ENCODE measurements around the gene KPNA6. TPM values are rescaled to one million over a fixed set of nuclear protein-coding genes. Genes with fewer than 3 reads are reported as not detected.

KPNA6 gene
- total RNA-seq, 2 donors from 2014 or later = 37.9 to 56.9 TPM

GRCh38 chr1:32198237-32199042 is 90.6 kb downstream of the KPNA6 start:
- Histone ChIP-seq H3K27ac (no peak overlapping the region), H3K4me3 (no peak overlapping the region), H3K36me3 (peaks cover 15 to 19% of the 10 kb centered on the region in 2 donors), H3K27me3 (replicated peaks; ENCODE audit: insufficient read depth) (no peaks in the 10 kb centered on the region), H3K9me3 (no peaks in the 10 kb centered on the region), H3K4me1 (replicated peaks) (peaks cover 4% of the 10 kb centered on the region)
- WGBS = 81% methylated on average over 3 of the region's 3 CpGs
- intact Hi-C loops (cut with DNase I) = no loop called here
- TF ChIP-seq, protein P1, sequence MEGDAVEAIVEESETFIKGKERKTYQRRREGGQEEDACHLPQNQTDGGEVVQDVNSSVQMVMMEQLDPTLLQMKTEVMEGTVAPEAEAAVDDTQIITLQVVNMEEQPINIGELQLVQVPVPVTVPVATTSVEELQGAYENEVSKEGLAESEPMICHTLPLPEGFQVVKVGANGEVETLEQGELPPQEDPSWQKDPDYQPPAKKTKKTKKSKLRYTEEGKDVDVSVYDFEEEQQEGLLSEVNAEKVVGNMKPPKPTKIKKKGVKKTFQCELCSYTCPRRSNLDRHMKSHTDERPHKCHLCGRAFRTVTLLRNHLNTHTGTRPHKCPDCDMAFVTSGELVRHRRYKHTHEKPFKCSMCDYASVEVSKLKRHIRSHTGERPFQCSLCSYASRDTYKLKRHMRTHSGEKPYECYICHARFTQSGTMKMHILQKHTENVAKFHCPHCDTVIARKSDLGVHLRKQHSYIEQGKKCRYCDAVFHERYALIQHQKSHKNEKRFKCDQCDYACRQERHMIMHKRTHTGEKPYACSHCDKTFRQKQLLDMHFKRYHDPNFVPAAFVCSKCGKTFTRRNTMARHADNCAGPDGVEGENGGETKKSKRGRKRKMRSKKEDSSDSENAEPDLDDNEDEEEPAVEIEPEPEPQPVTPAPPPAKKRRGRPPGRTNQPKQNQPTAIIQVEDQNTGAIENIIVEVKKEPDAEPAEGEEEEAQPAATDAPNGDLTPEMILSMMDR (IDR thresholded peaks at IDR 0.05) = no peak
- no peak for DNase-seq (ENCODE audit: low spot score)

DNA sequence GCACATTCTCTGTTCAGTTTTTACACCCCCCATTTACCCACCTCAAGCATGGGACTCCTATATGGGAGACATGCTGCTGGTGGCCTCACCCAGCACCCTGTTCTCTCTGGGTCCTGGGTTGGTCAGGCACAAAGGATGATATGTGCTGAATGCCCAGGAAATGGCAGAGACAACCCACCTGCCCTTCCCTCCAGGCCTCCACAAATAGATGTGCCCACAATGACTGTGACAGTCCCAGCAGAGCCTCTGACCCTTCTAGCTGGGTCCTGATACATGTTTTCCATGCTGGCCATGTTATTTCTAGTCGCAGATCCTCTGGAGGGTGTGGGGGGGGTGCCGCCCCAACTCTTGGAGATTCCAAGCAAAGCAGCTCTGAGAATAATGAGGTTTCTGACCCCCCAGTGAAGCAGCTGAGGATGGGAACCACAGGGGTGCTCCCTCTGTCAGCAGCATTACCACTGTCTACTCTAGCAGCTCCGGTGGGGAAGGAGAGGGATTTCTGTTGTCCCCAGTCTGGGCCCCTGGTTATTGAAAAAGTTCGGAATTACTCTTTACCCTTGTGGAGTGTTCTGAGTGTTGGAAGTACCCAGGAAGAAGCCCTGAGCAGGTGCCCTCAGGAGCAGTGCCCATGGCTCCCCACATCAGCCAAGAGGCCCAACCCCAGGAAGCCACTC is 91.3 kb downstream of the KPNA6 start:
- Histone ChIP-seq H3K36me3 (peaks cover 11 to 17% of the 10 kb centered on the region in 2 donors), H3K4me1 (replicated peaks) (peaks cover 4% of the 10 kb centered on the region), H3K4me3 (no peak overlapping the region), H3K9me3 (no peaks in the 10 kb centered on the region), H3K27me3 (replicated peaks; ENCODE audit: insufficient read depth) (no peaks in the 10 kb centered on the region), H3K27ac (peak overlapping the region; percentile 75)
- intact Hi-C loops (cut with DNase I) = no loop called here
- WGBS = 50% methylated on average over 4 of the region's 4 CpGs
- no peak for DNase-seq (ENCODE audit: low spot score)
- TF ChIP-seq, protein P1 (IDR thresholded peaks at IDR 0.05) = no peak
- TF ChIP-seq POLR2A (IDR thresholded peaks at IDR 0.05) (no peak), POLR2AphosphoS5 (IDR thresholded peaks at IDR 0.05) (no peak)

- no peak for DNase-seq (ENCODE audit: low spot score)
- Histone ChIP-seq H3K4me3 (no peak overlapping the region), H3K9me3 (no peaks in the 10 kb centered on the region), H3K27ac (peak overlapping the region; percentile 75), H3K36me3 (peaks cover 8 to 12% of the 10 kb centered on the region in 2 donors), H3K4me1 (replicated peaks) (peaks cover 4% of the 10 kb centered on the region), H3K27me3 (replicated peaks; ENCODE audit: insufficient read depth) (no peaks in the 10 kb centered on the region)
- TF ChIP-seq, protein P1 (IDR thresholded peaks at IDR 0.05) = no peak
- TF ChIP-seq POLR2AphosphoS5 (IDR thresholded peaks at IDR 0.05) = no peak
- no peak for TF ChIP-seq POLR2A (IDR thresholded peaks at IDR 0.05)
- WGBS = 15% methylated on average over 6 of the region's 6 CpGs
- intact Hi-C loops (cut with DNase I) = no loop called here
Measured at GRCh38 chr1:32199717-32200072, 91.8 kb downstream of the KPNA6 start.

GRCh38 chr1:32200226-32201010 is 92.6 kb downstream of the KPNA6 start, which contains the start of gene CCDC28B:
CCDC28B (plus strand) TSS chr1:32200595; CDS start chr1:32201936, 1,341 bp downstream.
- intact Hi-C loops (cut with DNase I) = no loop called here
- peaks cover 4% of the 10 kb centered on the region for H3K4me1 ChIP-seq (replicated peaks)
- 1% methylated on average over 34 of the region's 34 CpGs for WGBS
- H3K27ac ChIP-seq = peak within 1 kb of the TSS; percentile 75
- TF ChIP-seq POLR2A (IDR thresholded peaks at IDR 0.05) (no peak), POLR2AphosphoS5 (IDR thresholded peaks at IDR 0.05) (peak; percentile 46)
- TF ChIP-seq, protein P1 (IDR thresholded peaks at IDR 0.05) = no peak
- peak within 1 kb of the TSS; percentile 52 to 53 for H3K4me3 ChIP-seq
- peaks cover 1 to 6% of the 10 kb centered on the region in 2 donors for H3K36me3 ChIP-seq
- no peaks in the 10 kb centered on the region for H3K27me3 ChIP-seq (replicated peaks; ENCODE audit: insufficient read depth)
- DNase-seq (ENCODE audit: low spot score) = peak; percentile 33
- H3K9me3 ChIP-seq = no peaks in the 10 kb centered on the region

Measured in prostate gland (tissue), 2 donors.